ENCODE data around the gene KANK4. TPM values are rescaled to one million over a fixed set of nuclear protein-coding genes. Genes with fewer than 3 reads are reported as not detected.

The KANK4 gene
- total RNA-seq, 4 donors from 2014 or later: 0.54 to 0.59 (median 0.56) TPM; not detected in 1

DNA sequence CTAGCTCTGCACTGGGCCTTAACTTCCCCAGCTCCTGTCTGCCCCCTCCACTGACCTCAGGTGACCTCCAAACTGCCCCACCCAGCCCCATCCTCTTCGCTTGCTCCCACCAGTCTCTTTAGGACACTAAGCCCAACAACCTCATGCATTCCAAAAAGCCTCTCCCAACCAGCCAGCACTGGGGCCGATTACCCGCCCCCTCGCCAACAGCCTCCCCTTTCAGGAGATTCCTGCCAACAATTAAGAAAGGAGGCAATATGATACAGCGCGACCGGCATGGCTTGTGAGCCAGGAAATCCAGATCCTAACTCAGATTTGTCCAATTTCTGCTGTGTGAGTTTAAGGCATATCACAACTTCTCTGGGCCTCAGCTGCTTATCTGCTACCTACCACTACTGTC is 14.7 kb downstream of the KANK4 start:
- no peak for DNase-seq
- H3K27ac ChIP-seq: no peak overlapping the region

DNA sequence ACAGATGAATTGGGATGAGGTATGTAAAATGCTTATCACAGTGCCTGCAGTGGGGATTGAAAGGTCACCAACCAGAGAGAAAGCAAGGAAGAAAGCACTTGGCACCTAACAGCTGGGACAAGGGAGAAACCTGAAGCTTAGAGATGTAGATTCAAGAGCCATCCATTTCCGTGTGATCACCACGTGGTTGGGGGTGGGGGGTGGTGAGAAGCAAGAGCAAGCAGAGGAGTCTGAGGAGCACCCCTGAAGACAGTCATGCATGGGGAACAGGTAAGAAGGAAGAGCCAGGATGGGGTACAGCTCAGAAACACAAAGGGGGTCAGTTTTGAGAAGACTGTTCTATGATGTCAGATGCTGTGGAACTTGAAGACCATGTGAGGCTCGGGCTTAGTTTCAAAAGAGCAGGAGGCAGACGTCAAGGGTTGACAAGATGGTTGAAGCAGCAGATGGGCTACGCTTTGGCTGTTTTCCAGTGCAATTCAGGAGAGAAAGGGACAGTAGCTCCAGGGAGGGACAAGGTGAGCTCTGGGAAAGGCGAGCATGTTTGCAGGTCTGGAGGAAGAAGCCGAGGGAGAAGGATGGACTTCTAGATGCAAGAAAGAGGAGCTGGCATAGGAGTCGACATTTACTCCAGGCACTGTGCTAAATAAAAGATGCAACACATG is 17.4 kb downstream of the KANK4 start:
- Histone ChIP-seq H3K9me3 (no peaks in the 10 kb centered on the region), H3K27ac (no peak overlapping the region), H3K4me1 (peaks cover 7 to 11% of the 10 kb centered on the region in 2 donors), H3K27me3 (no peaks in the 10 kb centered on the region), H3K36me3 (no peaks in the 10 kb centered on the region), H3K4me3 (replicated peaks in 1 of 3) (no peak overlapping the region)
- TF ChIP-seq POLR2A (IDR thresholded peaks at IDR 0.05): no peak
- TF ChIP-seq, protein P1, sequence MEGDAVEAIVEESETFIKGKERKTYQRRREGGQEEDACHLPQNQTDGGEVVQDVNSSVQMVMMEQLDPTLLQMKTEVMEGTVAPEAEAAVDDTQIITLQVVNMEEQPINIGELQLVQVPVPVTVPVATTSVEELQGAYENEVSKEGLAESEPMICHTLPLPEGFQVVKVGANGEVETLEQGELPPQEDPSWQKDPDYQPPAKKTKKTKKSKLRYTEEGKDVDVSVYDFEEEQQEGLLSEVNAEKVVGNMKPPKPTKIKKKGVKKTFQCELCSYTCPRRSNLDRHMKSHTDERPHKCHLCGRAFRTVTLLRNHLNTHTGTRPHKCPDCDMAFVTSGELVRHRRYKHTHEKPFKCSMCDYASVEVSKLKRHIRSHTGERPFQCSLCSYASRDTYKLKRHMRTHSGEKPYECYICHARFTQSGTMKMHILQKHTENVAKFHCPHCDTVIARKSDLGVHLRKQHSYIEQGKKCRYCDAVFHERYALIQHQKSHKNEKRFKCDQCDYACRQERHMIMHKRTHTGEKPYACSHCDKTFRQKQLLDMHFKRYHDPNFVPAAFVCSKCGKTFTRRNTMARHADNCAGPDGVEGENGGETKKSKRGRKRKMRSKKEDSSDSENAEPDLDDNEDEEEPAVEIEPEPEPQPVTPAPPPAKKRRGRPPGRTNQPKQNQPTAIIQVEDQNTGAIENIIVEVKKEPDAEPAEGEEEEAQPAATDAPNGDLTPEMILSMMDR (IDR thresholded peaks at IDR 0.05): no peak
- DNase-seq: no peak
- intact Hi-C loops (cut with DNase I): no loop called here
- 72 to 78% methylated on average over 8 of the region's 8 CpGs for WGBS, 2 donors

More for the DNA sequence above, 14.7 kb downstream of the KANK4 start:
- TF ChIP-seq, protein P1 (IDR thresholded peaks at IDR 0.05): no peak
- TF ChIP-seq POLR2A (IDR thresholded peaks at IDR 0.05): no peak
- Histone ChIP-seq H3K27me3 (no peaks in the 10 kb centered on the region), H3K9me3 (no peaks in the 10 kb centered on the region), H3K4me3 (replicated peaks in 1 of 3) (no peak overlapping the region), H3K36me3 (no peaks in the 10 kb centered on the region), H3K4me1 (peaks cover 6 to 8% of the 10 kb centered on the region in 2 donors)
- 92 to 94% methylated on average over 7 of the region's 7 CpGs for WGBS, 2 donors
- intact Hi-C loops (cut with DNase I): no loop called here

DNA sequence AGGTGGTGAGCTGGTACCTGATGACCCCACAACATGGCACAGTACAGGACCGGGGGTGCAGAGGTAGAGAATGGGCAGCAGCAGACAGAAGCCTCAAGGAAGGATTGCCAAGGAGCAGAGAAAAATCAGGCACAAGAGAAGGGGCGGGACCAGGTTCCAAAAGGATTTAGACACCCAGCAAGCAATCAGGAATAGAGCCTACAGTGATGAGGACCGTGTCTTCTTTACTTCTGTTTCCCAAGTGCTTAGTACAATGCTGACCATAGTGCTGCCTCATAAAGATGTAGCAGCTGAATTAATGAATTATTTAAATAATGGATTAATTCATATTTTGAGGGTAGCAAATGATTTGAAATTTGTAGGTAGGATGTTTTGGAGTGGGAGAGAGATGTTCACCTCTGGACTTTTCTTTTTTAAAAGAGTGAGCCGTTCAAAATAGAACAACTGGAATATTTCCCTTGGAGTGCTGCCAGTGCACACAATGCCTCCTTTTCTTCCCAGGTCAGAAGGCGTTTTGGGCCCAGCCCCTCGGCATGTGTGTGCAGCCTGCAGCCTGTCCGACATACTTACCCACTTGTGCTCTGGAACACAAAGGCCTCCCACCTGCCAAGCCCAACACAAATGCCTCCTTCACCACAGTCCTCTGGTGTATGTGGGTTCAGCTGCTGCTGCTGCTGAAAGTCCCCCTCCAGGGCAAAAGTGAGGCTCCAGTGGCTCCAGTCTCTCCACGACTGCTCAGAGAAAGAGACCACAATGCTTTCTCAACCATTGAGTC is 19.6 kb downstream of the KANK4 start:
- H3K27me3 ChIP-seq: no peaks in the 10 kb centered on the region
- H3K9me3 ChIP-seq: no peaks in the 10 kb centered on the region
- intact Hi-C loops (cut with DNase I): no loop called here
- TF ChIP-seq, protein P1 (IDR thresholded peaks at IDR 0.05): no peak
- TF ChIP-seq POLR2A (IDR thresholded peaks at IDR 0.05): no peak
- no peak overlapping the region for H3K4me3 ChIP-seq (replicated peaks in 1 of 3)
- peaks cover 10 to 18% of the 10 kb centered on the region in 2 donors for H3K4me1 ChIP-seq
- peak; percentile 11 to 25 for DNase-seq
- WGBS, 2 donors: 40 to 45% methylated on average over 8 of the region's 8 CpGs
- no peak overlapping the region for H3K27ac ChIP-seq
- no peaks in the 10 kb centered on the region for H3K36me3 ChIP-seq

- Histone ChIP-seq H3K36me3 (no peaks in the 10 kb centered on the region), H3K9me3 (no peaks in the 10 kb centered on the region), H3K4me1 (peaks cover 10 to 18% of the 10 kb centered on the region in 2 donors), H3K27me3 (no peaks in the 10 kb centered on the region), H3K27ac (no peak overlapping the region), H3K4me3 (replicated peaks in 1 of 3) (no peak overlapping the region)
- TF ChIP-seq POLR2A (IDR thresholded peaks at IDR 0.05): no peak
- TF ChIP-seq, protein P1 (IDR thresholded peaks at IDR 0.05): no peak
- DNase-seq: no peak
- intact Hi-C loops (cut with DNase I): no loop called here
- 13 to 15% methylated on average over 6 of the region's 6 CpGs for WGBS, 2 donors
Measured at GRCh38 chr1:62295921-62296491, 23.2 kb downstream of the KANK4 start.

DNA sequence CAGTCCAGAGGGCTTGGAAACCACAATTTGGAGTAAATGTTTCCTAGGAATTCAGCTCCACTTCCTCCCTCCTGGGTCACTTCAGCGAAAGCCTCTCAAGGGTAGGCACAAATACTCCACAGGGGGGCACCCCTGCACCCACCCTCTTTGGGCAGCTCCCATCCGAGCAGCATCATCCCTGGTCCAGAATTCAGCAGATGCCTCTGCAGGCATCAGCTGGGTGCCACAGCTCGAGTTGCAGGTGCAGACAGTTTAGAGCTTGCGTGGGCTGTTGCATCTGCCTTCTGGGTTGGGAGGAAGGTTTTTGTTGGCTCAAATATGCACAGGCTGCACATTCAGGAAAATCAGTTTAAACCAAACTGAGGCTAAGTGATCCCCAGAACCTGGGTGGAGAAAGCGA is 25.0 kb downstream of the KANK4 start:
- TF ChIP-seq POLR2A (IDR thresholded peaks at IDR 0.05): no peak
- TF ChIP-seq, protein P1 (IDR thresholded peaks at IDR 0.05): no peak
- H3K27me3 ChIP-seq: no peaks in the 10 kb centered on the region
- WGBS, 2 donors: 75 to 77% methylated on average over 4 to 5 of the region's 5 CpGs
- peaks cover 3 to 8% of the 10 kb centered on the region in 2 donors for H3K4me1 ChIP-seq
- no peaks in the 10 kb centered on the region for H3K9me3 ChIP-seq
- no peaks in the 10 kb centered on the region for H3K36me3 ChIP-seq
- no peak overlapping the region for H3K4me3 ChIP-seq (replicated peaks in 1 of 3)
- intact Hi-C loops (cut with DNase I): no loop called here
- H3K27ac ChIP-seq: no peak overlapping the region
- no peak for DNase-seq
